Epithelial cell of prostate (primary cell): ENCODE measurements around the gene GADL1.

Source experiments
- DNase-seq: peaks from one replicate; pipeline ENCODE4 v3.0.0-alpha.2; 2011; ENCODE audit warnings: low read depth, low spot score
- H3K27ac ChIP-seq: fragments of 450-650 bp; 2 replicates; pipeline ENCODE4 v1.5.1; 2017; ENCODE audit warnings: mild to moderate bottlenecking

GADL1 gene

GRCh38 chr3:30886888-30887287 lies 7.6 kb downstream of the GADL1 start:
- no peak for DNase-seq
- H3K27ac ChIP-seq: no peak overlapping the region

- DNase-seq: no peak
Observed at GRCh38 chr3:30878862-30879261, 15.6 kb downstream of the GADL1 start.

GRCh38 chr3:30875505-30875904 lies 19.0 kb downstream of the GADL1 start:
- no peak overlapping the region for H3K27ac ChIP-seq
- no peak for DNase-seq

More at GRCh38 chr3:30878862-30879261, 15.6 kb downstream of the GADL1 start:
- H3K27ac ChIP-seq: no peak overlapping the region

- H3K27ac ChIP-seq: no peak overlapping the region
- DNase-seq: peak; percentile 5
Observed at GRCh38 chr3:30873671-30874070, 20.8 kb downstream of the GADL1 start.

GRCh38 chr3:30872879-30873278 lies 21.6 kb downstream of the GADL1 start:
- no peak overlapping the region for H3K27ac ChIP-seq
- DNase-seq: no peak

DNA sequence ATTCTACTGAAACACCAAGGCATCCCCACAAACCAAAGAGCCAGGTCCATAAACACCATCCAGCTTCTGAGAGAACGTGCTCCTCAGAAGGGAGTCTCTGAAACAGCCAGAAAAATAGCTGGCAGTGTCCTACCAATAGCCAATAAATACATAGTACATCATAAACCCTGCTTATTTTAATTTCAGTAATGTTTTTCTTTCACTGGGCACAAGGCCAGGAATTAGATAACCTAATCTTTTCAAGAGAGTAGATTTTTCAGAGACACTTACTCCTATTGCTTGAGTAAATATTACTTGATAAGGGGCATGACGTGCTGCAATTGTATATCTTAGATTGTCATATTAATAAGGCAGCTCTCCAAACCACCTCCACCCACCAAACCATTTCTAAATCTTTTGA lies 22.7 kb downstream of the GADL1 start:
- H3K27ac ChIP-seq: no peak overlapping the region
- no peak for DNase-seq

GRCh38 chr3:30864836-30865235 lies 29.6 kb downstream of the GADL1 start:
- no peak overlapping the region for H3K27ac ChIP-seq
- no peak for DNase-seq

DNA sequence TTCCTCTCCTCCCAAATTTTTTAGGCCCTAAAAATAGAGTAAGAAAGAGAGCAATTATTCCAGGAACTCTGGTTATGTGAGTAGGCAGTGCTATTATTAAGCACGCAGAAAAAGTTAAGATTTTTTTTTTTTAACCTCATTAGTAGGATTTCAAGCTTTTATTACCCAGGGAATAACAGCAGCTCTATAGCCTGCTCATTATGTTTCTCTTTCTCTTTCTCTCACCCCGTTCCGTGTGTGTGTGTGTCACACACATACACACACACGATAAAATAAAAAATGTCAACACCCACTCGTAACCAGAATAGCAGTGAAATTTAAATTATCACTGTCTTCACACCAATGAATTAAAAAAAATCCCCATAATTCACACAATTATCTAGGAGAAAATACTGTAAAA lies 30.3 kb downstream of the GADL1 start:
- no peak for DNase-seq
- H3K27ac ChIP-seq: no peak overlapping the region

- no peak for DNase-seq
- H3K27ac ChIP-seq: no peak overlapping the region
Observed at GRCh38 chr3:30862004-30862403, 32.5 kb downstream of the GADL1 start.

GRCh38 chr3:30858894-30859389 lies 35.5 kb downstream of the GADL1 start:
- H3K27ac ChIP-seq: no peak overlapping the region
- no peak for DNase-seq

DNA sequence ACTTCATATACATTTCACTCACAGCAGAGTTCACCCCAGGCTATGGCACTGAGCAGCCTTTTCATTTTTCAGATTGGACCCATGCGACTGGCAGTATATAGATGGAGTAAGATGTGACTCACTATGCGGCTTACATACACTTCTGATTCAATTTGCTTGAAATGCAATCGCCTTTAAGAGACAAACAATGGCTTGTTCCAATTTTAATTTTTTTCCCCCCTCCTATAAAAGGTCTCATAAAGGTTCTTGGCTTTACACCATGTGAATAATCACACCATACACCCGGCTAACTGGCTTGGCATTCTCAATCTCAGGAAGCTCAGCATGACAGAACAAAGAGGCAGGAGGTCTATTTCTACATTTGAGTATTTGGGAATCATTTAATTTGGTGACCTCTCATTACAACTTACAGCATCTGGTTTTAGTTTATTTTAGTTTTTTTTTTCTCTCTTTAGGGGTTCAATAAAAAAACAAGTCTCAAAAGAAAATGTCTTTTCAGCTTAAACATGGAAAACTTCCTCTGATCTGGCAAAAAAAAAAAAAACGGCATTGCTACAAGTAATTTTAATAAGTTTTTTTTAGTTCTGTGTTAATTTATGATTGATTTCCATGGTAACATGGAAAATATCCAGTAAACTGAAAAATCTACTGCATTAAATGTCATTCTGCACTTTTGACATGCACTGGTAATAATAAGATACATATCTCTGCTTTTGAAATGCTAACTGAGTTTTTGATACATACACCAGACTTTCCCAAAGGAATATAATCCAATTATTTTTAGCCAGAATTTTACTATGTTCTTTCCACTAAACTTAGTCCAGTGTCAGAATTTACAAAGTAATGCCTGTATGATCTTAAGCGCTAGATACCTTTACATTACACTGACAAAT lies 38.8 kb downstream of the GADL1 start:
- H3K27ac ChIP-seq: no peak overlapping the region
- peak; percentile 27 for DNase-seq

DNA sequence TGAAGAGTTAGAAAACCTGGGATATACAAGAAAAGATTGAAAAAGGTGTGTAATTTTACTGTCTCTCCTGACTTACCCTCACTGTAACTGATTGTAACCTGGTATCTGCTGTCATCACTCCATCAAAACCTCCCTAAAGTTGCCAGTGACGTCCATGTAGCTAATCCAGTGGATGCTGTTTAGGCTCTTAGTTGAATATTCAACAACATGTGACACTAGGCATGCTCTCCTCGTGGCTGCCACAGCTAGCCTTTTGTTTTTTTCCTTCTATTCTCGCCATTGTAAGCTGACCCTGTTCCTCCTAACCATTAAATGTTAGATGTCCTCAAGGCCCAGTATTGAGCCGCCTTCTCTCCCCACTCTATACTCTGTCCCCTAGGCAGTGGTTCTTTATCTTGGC lies 41.6 kb downstream of the GADL1 start:
- no peak for DNase-seq
- H3K27ac ChIP-seq: no peak overlapping the region

DNA sequence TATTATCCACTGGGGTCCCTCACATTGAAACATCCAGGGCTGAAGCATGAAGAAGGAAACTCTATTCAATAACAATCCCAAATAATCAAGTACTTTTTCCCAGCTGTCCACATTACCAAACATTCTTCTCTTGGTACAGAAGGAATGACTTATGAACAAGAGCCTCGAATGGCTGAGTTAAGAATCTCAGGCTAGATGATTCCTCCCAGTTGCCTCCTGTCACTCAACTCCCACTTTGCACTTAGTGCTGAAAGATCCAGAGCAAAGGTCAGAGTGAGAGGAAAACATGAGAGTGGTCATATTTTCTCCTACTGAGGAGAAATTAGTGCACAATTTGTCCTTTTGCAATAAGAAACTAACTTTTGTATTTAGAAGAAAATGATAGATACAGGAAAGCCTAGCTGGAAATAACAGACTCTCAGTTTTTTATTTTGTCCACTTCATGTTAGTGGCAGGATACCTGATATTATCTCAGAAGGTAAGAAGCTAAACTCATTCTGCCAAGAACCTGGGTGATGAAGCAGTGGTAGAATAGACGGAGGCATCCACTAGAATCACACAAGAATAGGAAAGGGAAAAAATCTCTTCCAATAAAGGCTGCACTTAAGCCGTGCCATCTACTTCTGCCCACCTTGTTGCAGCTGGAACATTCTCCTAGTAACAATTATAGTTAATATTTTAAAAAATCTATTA lies 46.2 kb downstream of the GADL1 start:
- H3K27ac ChIP-seq: no peak overlapping the region
- DNase-seq: no peak

- DNase-seq: no peak
- no peak overlapping the region for H3K27ac ChIP-seq
Observed at GRCh38 chr3:30847592-30847991, 46.9 kb downstream of the GADL1 start.

DNA sequence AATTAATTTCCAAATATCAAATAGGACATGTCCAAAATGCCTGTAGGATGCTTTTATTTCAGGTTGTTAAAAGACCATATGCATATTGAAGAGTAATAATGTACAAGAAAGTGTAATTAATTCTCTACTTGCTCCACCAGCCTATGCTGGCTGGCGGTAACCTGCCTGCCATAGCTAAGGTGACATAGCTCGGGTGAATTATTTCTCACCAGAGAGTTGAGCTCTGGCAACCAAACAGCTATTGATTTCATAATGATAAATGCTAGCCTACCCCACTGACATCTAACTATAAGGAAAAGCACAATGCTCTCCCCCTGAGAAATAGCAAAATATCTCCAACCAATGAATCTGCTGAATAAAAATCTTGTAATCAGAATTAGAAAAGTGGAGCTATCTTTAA lies 48.9 kb downstream of the GADL1 start:
- H3K27ac ChIP-seq: no peak overlapping the region
- DNase-seq: no peak

- no peak for DNase-seq
- H3K27ac ChIP-seq: no peak overlapping the region
Observed at GRCh38 chr3:30843877-30844276, 50.6 kb downstream of the GADL1 start.

DNA sequence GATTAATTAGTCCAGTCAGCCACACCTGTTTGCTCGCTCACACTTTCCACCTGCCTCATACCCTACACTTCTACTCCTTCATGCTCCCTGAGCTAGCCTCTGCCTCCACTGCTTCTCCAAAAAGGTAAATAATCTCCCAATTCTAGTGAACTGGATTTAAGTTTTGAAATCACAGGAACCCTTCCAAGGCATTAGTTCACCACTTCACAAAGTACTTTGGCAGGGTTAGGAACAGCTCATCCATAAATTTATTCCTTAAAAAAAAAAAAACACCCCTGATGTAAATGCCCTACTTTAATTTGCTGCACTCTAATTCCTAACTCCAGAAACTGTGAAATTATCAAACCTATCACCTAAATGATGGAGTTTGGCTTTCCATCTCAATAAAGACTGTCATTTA lies 58.3 kb downstream of the GADL1 start:
- DNase-seq: no peak
- no peak overlapping the region for H3K27ac ChIP-seq

DNA sequence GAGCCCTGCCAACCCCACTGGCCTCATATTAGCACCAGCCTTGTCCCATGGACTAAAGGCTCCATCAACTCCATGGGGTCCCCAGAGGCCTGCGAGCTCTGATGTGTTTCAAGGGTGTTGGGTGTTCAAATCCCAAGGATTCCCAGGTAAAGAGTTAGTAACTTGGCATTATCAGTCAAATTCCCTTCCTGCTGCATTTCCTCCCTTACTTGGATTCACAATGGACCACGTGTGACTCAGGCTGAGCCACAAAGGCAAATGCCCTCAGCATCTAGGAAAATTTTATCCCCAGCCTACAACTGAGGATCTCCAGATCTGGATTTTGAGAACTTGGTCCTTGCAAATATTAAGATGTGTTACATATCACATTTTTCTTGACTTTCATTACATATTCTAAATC lies 58.8 kb downstream of the GADL1 start:
- H3K27ac ChIP-seq: no peak overlapping the region
- no peak for DNase-seq

- H3K27ac ChIP-seq: no peak overlapping the region
- DNase-seq: no peak
Observed at GRCh38 chr3:30832961-30833575, 61.4 kb downstream of the GADL1 start.

GRCh38 chr3:30827080-30827479 lies 67.4 kb downstream of the GADL1 start:
- DNase-seq: no peak
- H3K27ac ChIP-seq: no peak overlapping the region

DNA sequence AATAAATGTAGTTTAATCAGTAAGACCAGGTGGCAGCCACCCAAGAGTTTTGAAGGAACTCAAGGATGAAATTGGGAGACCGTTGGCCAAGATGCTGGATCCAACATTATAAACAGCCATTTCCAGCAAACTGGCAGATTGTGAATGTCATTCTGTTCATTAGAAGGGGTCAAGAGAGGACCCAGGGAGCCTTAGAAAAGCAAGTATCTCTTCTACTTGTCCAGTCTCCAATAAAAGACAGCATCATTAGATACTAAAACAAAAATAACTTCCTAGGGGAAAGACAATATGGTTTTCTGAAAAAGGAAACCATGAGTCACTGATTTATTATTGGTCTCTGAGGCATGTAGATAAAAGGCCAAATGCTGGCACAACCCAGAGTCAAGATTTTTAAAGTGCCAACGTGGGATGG lies 67.9 kb downstream of the GADL1 start:
- no peak overlapping the region for H3K27ac ChIP-seq
- no peak for DNase-seq
